ENCODE results near the gene PTPRD.

The PTPRD gene

GRCh38 chr9:9223175-9223574 is 1389.6 kb downstream of the PTPRD start:
- H3K4me3 ChIP-seq (ENCODE audit: low read depth, low read length): no peak overlapping the region
- TF ChIP-seq CTCF (IDR thresholded peaks at IDR 0.05; ENCODE audit: low read depth, low read length): no peak

GRCh38 chr9:9222730-9223129 is 1390.1 kb downstream of the PTPRD start:
- TF ChIP-seq CTCF (IDR thresholded peaks at IDR 0.05; ENCODE audit: low read depth, low read length): no peak

GRCh38 chr9:9216934-9217333 is 1395.9 kb downstream of the PTPRD start:
- no peak for TF ChIP-seq CTCF (IDR thresholded peaks at IDR 0.05; ENCODE audit: low read depth, low read length)
- H3K4me3 ChIP-seq (ENCODE audit: low read depth, low read length): no peak overlapping the region

More at GRCh38 chr9:9222730-9223129, 1390.1 kb downstream of the PTPRD start:
- H3K4me3 ChIP-seq (ENCODE audit: low read depth, low read length): no peak overlapping the region

- H3K4me3 ChIP-seq (ENCODE audit: low read depth, low read length): no peak overlapping the region
- no peak for TF ChIP-seq CTCF (IDR thresholded peaks at IDR 0.05; ENCODE audit: low read depth, low read length)
Measured at GRCh38 chr9:9215050-9215449, 1397.8 kb downstream of the PTPRD start.

GRCh38 chr9:9214066-9214465 is 1398.7 kb downstream of the PTPRD start:
- TF ChIP-seq CTCF (IDR thresholded peaks at IDR 0.05; ENCODE audit: low read depth, low read length): no peak
- no peak overlapping the region for H3K4me3 ChIP-seq (ENCODE audit: low read depth, low read length)

- TF ChIP-seq CTCF (IDR thresholded peaks at IDR 0.05; ENCODE audit: low read depth, low read length): no peak
- no peak overlapping the region for H3K4me3 ChIP-seq (ENCODE audit: low read depth, low read length)
Measured at GRCh38 chr9:9212963-9213362, 1399.8 kb downstream of the PTPRD start.

GRCh38 chr9:9202276-9202675 is 1410.5 kb downstream of the PTPRD start:
- TF ChIP-seq CTCF (IDR thresholded peaks at IDR 0.05; ENCODE audit: low read depth, low read length): no peak
- H3K4me3 ChIP-seq (ENCODE audit: low read depth, low read length): no peak overlapping the region
